ENCODE results near the gene FGFBP2.

Gene FGFBP2

GRCh38 chr4:15992167-15992485, 29.2 kb upstream of the FGFBP2 start:
- Histone ChIP-seq H3K4me3 (ENCODE audit: low read depth, low read length) (no peak overlapping the region), H3K4me1 (ENCODE audit: control insufficient read depth, insufficient read depth, low read length) (no peaks in the 10 kb centered on the region), H3K27ac (ENCODE audit: low read depth, low read length) (no peak overlapping the region), H3K9ac (ENCODE audit: low read depth, low read length) (no peak overlapping the region), H3K36me3 (ENCODE audit: control insufficient read depth, insufficient read depth, low read length) (peaks cover 79% of the 10 kb centered on the region), H3K27me3 (ENCODE audit: control insufficient read depth, insufficient read depth, low read length) (no peaks in the 10 kb centered on the region), H3K9me3 (ENCODE audit: control insufficient read depth, insufficient read depth, low read length) (no peaks in the 10 kb centered on the region)

- no peak overlapping the region for H3K9ac ChIP-seq (ENCODE audit: low read depth, low read length)
- H3K9me3 ChIP-seq (ENCODE audit: control insufficient read depth, insufficient read depth, low read length), result no peaks in the 10 kb centered on the region
- no peak overlapping the region for H3K27ac ChIP-seq (ENCODE audit: low read depth, low read length)
- H3K27me3 ChIP-seq (ENCODE audit: control insufficient read depth, insufficient read depth, low read length), result no peaks in the 10 kb centered on the region
- no peak overlapping the region for H3K4me3 ChIP-seq (ENCODE audit: low read depth, low read length)
- no peaks in the 10 kb centered on the region for H3K4me1 ChIP-seq (ENCODE audit: control insufficient read depth, insufficient read depth, low read length)
- peaks cover 85% of the 10 kb centered on the region for H3K36me3 ChIP-seq (ENCODE audit: control insufficient read depth, insufficient read depth, low read length)
Measured at GRCh38 chr4:15990570-15991285, 27.8 kb upstream of the FGFBP2 start.

GRCh38 chr4:15989424-15989823, 26.4 kb upstream of the FGFBP2 start:
- Histone ChIP-seq H3K9ac (ENCODE audit: low read depth, low read length) (no peak overlapping the region), H3K9me3 (ENCODE audit: control insufficient read depth, insufficient read depth, low read length) (peaks cover 6% of the 10 kb centered on the region; the same call in 1 of the 2 replicates), H3K4me1 (ENCODE audit: control insufficient read depth, insufficient read depth, low read length) (no peaks in the 10 kb centered on the region), H3K4me3 (ENCODE audit: low read depth, low read length) (no peak overlapping the region), H3K36me3 (ENCODE audit: control insufficient read depth, insufficient read depth, low read length) (peaks cover 92% of the 10 kb centered on the region), H3K27ac (ENCODE audit: low read depth, low read length) (no peak overlapping the region), H3K27me3 (ENCODE audit: control insufficient read depth, insufficient read depth, low read length) (no peaks in the 10 kb centered on the region)

GRCh38 chr4:15988222-15988621, 25.2 kb upstream of the FGFBP2 start:
- no peaks in the 10 kb centered on the region for H3K27me3 ChIP-seq (ENCODE audit: control insufficient read depth, insufficient read depth, low read length)

GRCh38 chr4:15986907-15987306, 23.9 kb upstream of the FGFBP2 start:
- Histone ChIP-seq H3K4me1 (ENCODE audit: control insufficient read depth, insufficient read depth, low read length) (no peaks in the 10 kb centered on the region), H3K9me3 (ENCODE audit: control insufficient read depth, insufficient read depth, low read length) (peaks cover 6% of the 10 kb centered on the region; the same call in 1 of the 2 replicates), H3K27ac (ENCODE audit: low read depth, low read length) (no peak overlapping the region), H3K9ac (ENCODE audit: low read depth, low read length) (no peak overlapping the region), H3K4me3 (ENCODE audit: low read depth, low read length) (no peak overlapping the region), H3K27me3 (ENCODE audit: control insufficient read depth, insufficient read depth, low read length) (no peaks in the 10 kb centered on the region), H3K36me3 (ENCODE audit: control insufficient read depth, insufficient read depth, low read length) (peaks cover 94% of the 10 kb centered on the region)

More at GRCh38 chr4:15988222-15988621, 25.2 kb upstream of the FGFBP2 start:
- Histone ChIP-seq H3K9ac (ENCODE audit: low read depth, low read length) (no peak overlapping the region), H3K27ac (ENCODE audit: low read depth, low read length) (no peak overlapping the region), H3K9me3 (ENCODE audit: control insufficient read depth, insufficient read depth, low read length) (peaks cover 6% of the 10 kb centered on the region; the same call in 1 of the 2 replicates), H3K36me3 (ENCODE audit: control insufficient read depth, insufficient read depth, low read length) (peaks cover 92% of the 10 kb centered on the region), H3K4me1 (ENCODE audit: control insufficient read depth, insufficient read depth, low read length) (no peaks in the 10 kb centered on the region), H3K4me3 (ENCODE audit: low read depth, low read length) (no peak overlapping the region)

- peaks cover 3% of the 10 kb centered on the region for H3K4me1 ChIP-seq (ENCODE audit: control insufficient read depth, insufficient read depth, low read length)
- H3K27ac ChIP-seq (ENCODE audit: low read depth, low read length), result peak overlapping the region; percentile 29
- H3K9ac ChIP-seq (ENCODE audit: low read depth, low read length), result no peak overlapping the region
- H3K36me3 ChIP-seq (ENCODE audit: control insufficient read depth, insufficient read depth, low read length), result peaks cover 83% of the 10 kb centered on the region
- no peaks in the 10 kb centered on the region for H3K27me3 ChIP-seq (ENCODE audit: control insufficient read depth, insufficient read depth, low read length)
- H3K9me3 ChIP-seq (ENCODE audit: control insufficient read depth, insufficient read depth, low read length), result peaks cover 6% of the 10 kb centered on the region; the same call in 1 of the 2 replicates
- no peak overlapping the region for H3K4me3 ChIP-seq (ENCODE audit: low read depth, low read length)
Measured at GRCh38 chr4:15983610-15984009, 20.6 kb upstream of the FGFBP2 start.

GRCh38 chr4:15982842-15983524, 20.0 kb upstream of the FGFBP2 start:
- H3K9me3 ChIP-seq (ENCODE audit: control insufficient read depth, insufficient read depth, low read length), result peaks cover 6% of the 10 kb centered on the region; the same call in 1 of the 2 replicates
- no peak overlapping the region for H3K4me3 ChIP-seq (ENCODE audit: low read depth, low read length)
- H3K27me3 ChIP-seq (ENCODE audit: control insufficient read depth, insufficient read depth, low read length), result no peaks in the 10 kb centered on the region
- H3K36me3 ChIP-seq (ENCODE audit: control insufficient read depth, insufficient read depth, low read length), result peaks cover 83% of the 10 kb centered on the region
- peak overlapping the region; percentile 29 for H3K27ac ChIP-seq (ENCODE audit: low read depth, low read length)
- H3K4me1 ChIP-seq (ENCODE audit: control insufficient read depth, insufficient read depth, low read length), result peaks cover 3% of the 10 kb centered on the region
- H3K9ac ChIP-seq (ENCODE audit: low read depth, low read length), result no peak overlapping the region

- Histone ChIP-seq H3K4me3 (ENCODE audit: low read depth, low read length) (no peak overlapping the region), H3K27me3 (ENCODE audit: control insufficient read depth, insufficient read depth, low read length) (no peaks in the 10 kb centered on the region), H3K9me3 (ENCODE audit: control insufficient read depth, insufficient read depth, low read length) (no peaks in the 10 kb centered on the region), H3K4me1 (ENCODE audit: control insufficient read depth, insufficient read depth, low read length) (peaks cover 3% of the 10 kb centered on the region), H3K27ac (ENCODE audit: low read depth, low read length) (no peak overlapping the region), H3K36me3 (ENCODE audit: control insufficient read depth, insufficient read depth, low read length) (peaks cover 25% of the 10 kb centered on the region), H3K9ac (ENCODE audit: low read depth, low read length) (no peak overlapping the region)
Measured at GRCh38 chr4:15976456-15977447, 13.8 kb upstream of the FGFBP2 start.

GRCh38 chr4:15971068-15971801, 8.3 kb upstream of the FGFBP2 start:
- H3K9me3 ChIP-seq (ENCODE audit: control insufficient read depth, insufficient read depth, low read length), result no peaks in the 10 kb centered on the region
- H3K27ac ChIP-seq (ENCODE audit: low read depth, low read length), result no peak overlapping the region
- H3K27me3 ChIP-seq (ENCODE audit: control insufficient read depth, insufficient read depth, low read length), result no peaks in the 10 kb centered on the region
- no peak overlapping the region for H3K4me3 ChIP-seq (ENCODE audit: low read depth, low read length)
- H3K4me1 ChIP-seq (ENCODE audit: control insufficient read depth, insufficient read depth, low read length), result no peaks in the 10 kb centered on the region
- H3K9ac ChIP-seq (ENCODE audit: low read depth, low read length), result no peak overlapping the region
- peaks cover 17% of the 10 kb centered on the region for H3K36me3 ChIP-seq (ENCODE audit: control insufficient read depth, insufficient read depth, low read length)

- Histone ChIP-seq H3K27me3 (ENCODE audit: control insufficient read depth, insufficient read depth, low read length) (no peaks in the 10 kb centered on the region), H3K9ac (ENCODE audit: low read depth, low read length) (no peak overlapping the region), H3K27ac (ENCODE audit: low read depth, low read length) (no peak overlapping the region), H3K36me3 (ENCODE audit: control insufficient read depth, insufficient read depth, low read length) (peaks cover 17% of the 10 kb centered on the region), H3K4me1 (ENCODE audit: control insufficient read depth, insufficient read depth, low read length) (no peaks in the 10 kb centered on the region), H3K9me3 (ENCODE audit: control insufficient read depth, insufficient read depth, low read length) (no peaks in the 10 kb centered on the region), H3K4me3 (ENCODE audit: low read depth, low read length) (no peak overlapping the region)
Measured at GRCh38 chr4:15968551-15969300, 5.8 kb upstream of the FGFBP2 start.
